ENCODE data around the gene COA1. TPM values are rescaled to one million over a fixed set of nuclear protein-coding genes. Genes with fewer than 3 reads are reported as not detected.

The COA1 gene
- total RNA-seq, 4 donors from 2014 or later, result 38.5 to 64.0 (median 50.5) TPM

- TF ChIP-seq CTCF (IDR thresholded peaks at IDR 0.05; ENCODE audit: low read depth), result no peak
Measured at GRCh38 chr7:43737467-43738127, 8.3 kb upstream of the COA1 start.

GRCh38 chr7:43735802-43736603, 6.7 kb upstream of the COA1 start:
- no peak for TF ChIP-seq CTCF (IDR thresholded peaks at IDR 0.05; ENCODE audit: low read depth)

- TF ChIP-seq CTCF (IDR thresholded peaks at IDR 0.05; ENCODE audit: low read depth), result no peak
Measured at GRCh38 chr7:43735403-43735801, 6.1 kb upstream of the COA1 start.

GRCh38 chr7:43729924-43730248, 563 bp upstream of the COA1 start:
- TF ChIP-seq CTCF (IDR thresholded peaks at IDR 0.05; ENCODE audit: low read depth), result no peak

GRCh38 chr7:43727494-43727893, 1.8 kb downstream of the COA1 start:
- TF ChIP-seq CTCF (IDR thresholded peaks at IDR 0.05; ENCODE audit: low read depth), result no peak

- TF ChIP-seq CTCF (IDR thresholded peaks at IDR 0.05; ENCODE audit: low read depth), result no peak
Measured at GRCh38 chr7:43727003-43727402, 2.3 kb downstream of the COA1 start.

GRCh38 chr7:43726466-43726865, 2.9 kb downstream of the COA1 start:
- no peak for TF ChIP-seq CTCF (IDR thresholded peaks at IDR 0.05; ENCODE audit: low read depth)

All from subcutaneous adipose tissue (tissue), 4 donors.